Fibroblast of lung (primary cell): ENCODE data around the gene ZNF407. TPM values are rescaled to one million over a fixed set of nuclear protein-coding genes. Genes with fewer than 3 reads are reported as not detected.

Experiments
- DNase-seq, 2 donors: peaks; one replicate each; pipeline versions ENCODE4 v3.0.0 to v3.0.0-alpha.2; 2010; ENCODE audit warnings: low read depth in 2 of 2
- H2AFZ ChIP-seq: 2 replicates; pipeline ENCODE4 v1.5.1; 2012; ENCODE audit warnings: low read length, control low read depth, inconsistent platforms
- H3K27ac ChIP-seq: 2 replicates; pipeline ENCODE4 v1.5.1; 2011; ENCODE audit warnings: low read length, control low read depth; ENCODE audit not compliant: insufficient read depth
- H3K27me3 ChIP-seq: 2 replicates; pipeline ENCODE4 v1.5.1; 2011; ENCODE audit warnings: mild to moderate bottlenecking, low read length; ENCODE audit not compliant: control insufficient read depth, insufficient read depth
- H3K36me3 ChIP-seq: 2 replicates; pipeline ENCODE4 v1.5.1; 2011; ENCODE audit warnings: low read length; ENCODE audit not compliant: control insufficient read depth, insufficient read depth
- H3K4me1 ChIP-seq: 2 replicates; pipeline ENCODE4 v1.5.1; 2011; ENCODE audit warnings: low read length; ENCODE audit not compliant: control insufficient read depth, insufficient read depth; ENCODE audit errors: extremely low read depth
- H3K4me2 ChIP-seq: 2 replicates; pipeline ENCODE4 v1.5.1; 2011; ENCODE audit warnings: low read length, control low read depth; ENCODE audit not compliant: insufficient read depth; ENCODE audit errors: extremely low read depth
- H3K4me3 ChIP-seq, 4 experiments: fragments of 200-600 bp in 1 of 4; sonication (generic) in 1 of 4; replicated peaks in 1 of 4; 2 replicates each; pipeline ENCODE4 v1.5.1; 2011 to 2016; ENCODE audit warnings: low read length in 4 of 4, low read depth in 3 of 4, mild to moderate bottlenecking in 3 of 4, control low read depth in 2 of 4, inconsistent platforms in 1 of 4, mixed read lengths in 1 of 4; ENCODE audit not compliant: insufficient read depth in 1 of 4; ENCODE audit errors: control extremely low read depth in 1 of 4
- H3K79me2 ChIP-seq: 2 replicates; pipeline ENCODE4 v1.5.1; 2012; ENCODE audit warnings: mild to moderate bottlenecking, low read length, inconsistent platforms; ENCODE audit not compliant: control insufficient read depth, insufficient read depth
- H3K9ac ChIP-seq: 2 replicates; pipeline ENCODE4 v1.5.1; 2011; ENCODE audit warnings: mild to moderate bottlenecking, low read length, control low read depth; ENCODE audit not compliant: insufficient read depth
- H3K9me3 ChIP-seq: 2 replicates; pipeline ENCODE4 v1.5.1; 2012; ENCODE audit warnings: low read depth, low read length; ENCODE audit not compliant: control insufficient read depth, insufficient read depth
- H4K20me1 ChIP-seq: 2 replicates; pipeline ENCODE4 v1.5.1; 2011; ENCODE audit warnings: low read length; ENCODE audit not compliant: control insufficient read depth, insufficient read depth; ENCODE audit errors: extremely low read depth
- CTCF ChIP-seq, 2 donors: IDR thresholded peaks in 1 of 2; conservative IDR thresholded peaks in 1 of 2; 1 replicate in 1 of 2; 2 replicates in 1 of 2; pipeline ENCODE4 v1.5.1; 2011 to 2012; ENCODE audit warnings: low read length in 2 of 2, control low read depth in 1 of 2, inconsistent platforms in 1 of 2, low read depth in 1 of 2, mild to moderate bottlenecking in 1 of 2
- EZH2 ChIP-seq: IDR thresholded peaks from 2 replicates; pipeline ENCODE4 v1.5.1; 2012; ENCODE audit warnings: low read length, control low read depth, mild to moderate bottlenecking; ENCODE audit errors: missing control alignments
- polyA plus RNA-seq, 2 donors: library from polyadenylated mRNA; depleted of rRNA in 1 of 2; stranded (reverse) in 1 of 2; unstranded in 1 of 2; fragments of >200 nt; gene quantifications; 2 replicates each; pipeline ENCODE4 v1.2.1, GENCODE V29; 2011 to 2012; ENCODE audit warnings: missing spikeins in 1 of 2
- total RNA-seq: library from RNA; depleted of rRNA; stranded (reverse); fragments of >200 nt; gene quantifications from 2 replicates; pipeline ENCODE4 v1.2.1, GENCODE V29; 2014

Gene ZNF407
- total and polyA plus RNA-seq, 2 donors (not counting 1 experiment from before 2014, with no cell fraction given): 5.1 to 12.6 TPM

GRCh38 chr18:74742573-74743243 lies 145.0 kb downstream of the ZNF407 start:
- Histone ChIP-seq H3K27me3 (no peaks in the 10 kb centered on the region), H2AFZ (no peak overlapping the region), H3K27ac (no peak overlapping the region), H3K9ac (no peak overlapping the region), H3K4me1 (peaks cover 3% of the 10 kb centered on the region), H3K4me2 (no peak overlapping the region), H3K79me2 (no peaks in the 10 kb centered on the region), H3K4me3 (no peak overlapping the region), H3K36me3 (no peaks in the 10 kb centered on the region), H3K9me3 (no peaks in the 10 kb centered on the region), H4K20me1 (no peaks in the 10 kb centered on the region)
- peak in 1 of 2 donors; percentile 64 for DNase-seq
- TF ChIP-seq CTCF (conservative IDR thresholded peaks at IDR 0.05 in 1 of 2, IDR thresholded peaks at IDR 0.05 in 1 of 2; ENCODE audit: low read depth in 1 of 2, low read length in 2 of 2) (no peak), EZH2 (no peak)

GRCh38 chr18:74745633-74746403 lies 148.1 kb downstream of the ZNF407 start:
- Histone ChIP-seq H3K4me2 (peak overlapping the region; percentile 42), H3K36me3 (no peaks in the 10 kb centered on the region), H3K4me3 (no peak overlapping the region), H4K20me1 (no peaks in the 10 kb centered on the region), H3K4me1 (peaks cover 3% of the 10 kb centered on the region), H3K9ac (no peak overlapping the region), H3K9me3 (no peaks in the 10 kb centered on the region), H3K27ac (no peak overlapping the region), H3K27me3 (no peaks in the 10 kb centered on the region), H2AFZ (no peak overlapping the region), H3K79me2 (no peaks in the 10 kb centered on the region)
- TF ChIP-seq CTCF (conservative IDR thresholded peaks at IDR 0.05 in 1 of 2, IDR thresholded peaks at IDR 0.05 in 1 of 2; ENCODE audit: low read depth in 1 of 2, low read length in 2 of 2): no peak
- no peak for TF ChIP-seq EZH2
- peak; percentile 51 to 87 for DNase-seq

- no peaks in the 10 kb centered on the region for H3K79me2 ChIP-seq
- H3K9ac ChIP-seq: no peak overlapping the region
- H3K4me1 ChIP-seq: peaks cover 3% of the 10 kb centered on the region
- DNase-seq: no peak
- H3K4me2 ChIP-seq: no peak overlapping the region
- H3K27me3 ChIP-seq: no peaks in the 10 kb centered on the region
- no peak overlapping the region for H3K4me3 ChIP-seq
- H2AFZ ChIP-seq: no peak overlapping the region
- H3K36me3 ChIP-seq: no peaks in the 10 kb centered on the region
- H3K27ac ChIP-seq: no peak overlapping the region
- TF ChIP-seq EZH2 (no peak), CTCF (conservative IDR thresholded peaks at IDR 0.05 in 1 of 2, IDR thresholded peaks at IDR 0.05 in 1 of 2; ENCODE audit: low read depth in 1 of 2, low read length in 2 of 2) (no peak)
- no peaks in the 10 kb centered on the region for H4K20me1 ChIP-seq
- no peaks in the 10 kb centered on the region for H3K9me3 ChIP-seq
These were observed 151.1 kb downstream of the ZNF407 start for GRCh38 chr18:74748809-74749208.
